ENCODE results near the gene CELA3A.
"Not testable (repeated sequence)": the region's sequence is repeated elsewhere in the genome, so short reads cannot be mapped to it uniquely, and the experiment has no call there.

Gene CELA3A

DNA sequence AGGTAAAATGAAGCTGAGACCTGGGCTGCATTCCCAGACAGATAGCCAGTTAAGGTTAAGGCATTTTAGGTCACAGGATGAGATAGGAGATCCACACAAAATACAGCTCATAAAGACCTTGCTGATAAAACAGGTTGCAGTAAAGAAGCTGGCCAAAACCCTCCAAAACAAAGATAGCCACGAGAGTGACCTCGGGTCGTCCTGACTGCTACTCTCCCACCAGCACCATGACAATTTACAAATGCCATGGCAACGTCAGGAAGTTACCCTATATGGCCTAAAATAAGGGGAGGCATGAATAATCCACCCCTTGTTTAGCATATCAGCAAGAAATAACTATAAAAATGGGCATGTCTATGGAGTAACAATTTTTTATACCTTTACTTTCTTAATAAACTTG is 30.9 kb upstream of the CELA3A start:
- not testable (repeated sequence) for H3F3A ChIP-seq (ENCODE audit: insufficient read depth, low read length); H3K4me3 ChIP-seq (ENCODE audit: low read depth, low read length, poor library complexity, severe bottlenecking); H3K36me3 ChIP-seq (ENCODE audit: insufficient read depth, low read length); H3K9me2 ChIP-seq (ENCODE audit: low read depth, low read length); H3K27ac ChIP-seq (ENCODE audit: low read depth, low read length, poor library complexity, severe bottlenecking); H3K9ac ChIP-seq (ENCODE audit: low read length); H3K27me3 ChIP-seq (ENCODE audit: insufficient read depth, low read length); H3K4me1 ChIP-seq (ENCODE audit: insufficient read depth, low read length, severe bottlenecking); H3K79me2 ChIP-seq (ENCODE audit: insufficient read depth, low read length); H4K20me1 ChIP-seq (ENCODE audit: insufficient read depth, low read length); H2AFZ ChIP-seq (ENCODE audit: low read length); H3K4me2 ChIP-seq (ENCODE audit: low read length); H3K9me3 ChIP-seq (ENCODE audit: low read length)

DNA sequence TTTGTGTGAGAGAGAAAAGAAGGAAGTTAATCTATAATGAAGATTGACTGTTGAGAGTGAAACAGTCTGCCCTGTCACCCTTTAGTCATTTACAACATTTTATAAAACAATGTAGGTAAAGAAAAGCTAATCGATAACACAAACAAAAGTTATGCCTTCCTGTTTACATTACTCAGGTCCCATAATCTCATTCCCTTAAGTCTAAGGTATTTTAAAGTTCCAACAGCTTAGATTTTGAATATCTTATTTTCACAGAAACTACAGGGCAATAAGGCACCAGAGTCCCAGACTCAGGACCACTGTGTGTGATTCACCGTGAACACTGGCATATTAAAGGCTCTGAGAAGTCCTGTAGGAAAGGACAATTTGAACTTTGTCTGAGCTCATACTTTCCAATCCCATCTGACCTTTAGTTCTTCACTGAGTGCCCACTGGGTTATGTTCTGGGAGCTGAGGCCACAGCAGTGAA is 28.4 kb upstream of the CELA3A start:
- H2AFZ ChIP-seq (ENCODE audit: low read length); H3K27ac ChIP-seq (ENCODE audit: low read depth, low read length, poor library complexity, severe bottlenecking); H3F3A ChIP-seq (ENCODE audit: insufficient read depth, low read length): not testable (repeated sequence)

DNA sequence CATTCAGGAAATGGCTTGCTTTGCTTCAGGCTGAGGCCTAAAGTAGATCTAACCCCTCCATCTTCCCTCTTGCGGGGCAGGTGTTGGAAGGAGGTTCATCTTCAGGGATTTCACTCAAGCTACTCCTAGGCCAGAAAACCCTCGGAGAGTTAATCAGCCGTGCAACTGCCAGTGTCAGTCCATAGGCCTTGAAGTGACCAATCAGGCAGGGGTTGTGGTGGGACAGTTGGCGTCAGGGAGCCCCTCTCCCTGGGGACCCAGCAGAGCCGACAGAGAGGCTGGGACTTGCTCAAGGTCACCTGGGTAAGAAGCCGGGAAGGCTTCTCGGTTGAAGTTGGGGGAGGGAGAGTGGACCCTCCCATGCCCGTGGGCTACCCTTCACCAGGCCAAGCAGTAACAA is 27.5 kb upstream of the CELA3A start:
- not testable (repeated sequence) for H4K20me1 ChIP-seq (ENCODE audit: insufficient read depth, low read length); H3K79me2 ChIP-seq (ENCODE audit: insufficient read depth, low read length); H3F3A ChIP-seq (ENCODE audit: insufficient read depth, low read length); H3K4me3 ChIP-seq (ENCODE audit: low read depth, low read length, poor library complexity, severe bottlenecking); H3K9me2 ChIP-seq (ENCODE audit: low read depth, low read length); H3K9ac ChIP-seq (ENCODE audit: low read length); H3K4me2 ChIP-seq (ENCODE audit: low read length); H3K9me3 ChIP-seq (ENCODE audit: low read length); H3K27me3 ChIP-seq (ENCODE audit: insufficient read depth, low read length); H3K4me1 ChIP-seq (ENCODE audit: insufficient read depth, low read length, severe bottlenecking); H2AFZ ChIP-seq (ENCODE audit: low read length); H3K36me3 ChIP-seq (ENCODE audit: insufficient read depth, low read length); H3K27ac ChIP-seq (ENCODE audit: low read depth, low read length, poor library complexity, severe bottlenecking)

More for the DNA sequence above, 28.4 kb upstream of the CELA3A start:
- not testable (repeated sequence) for H3K79me2 ChIP-seq (ENCODE audit: insufficient read depth, low read length); H4K20me1 ChIP-seq (ENCODE audit: insufficient read depth, low read length); H3K36me3 ChIP-seq (ENCODE audit: insufficient read depth, low read length); H3K9me2 ChIP-seq (ENCODE audit: low read depth, low read length); H3K4me1 ChIP-seq (ENCODE audit: insufficient read depth, low read length, severe bottlenecking); H3K27me3 ChIP-seq (ENCODE audit: insufficient read depth, low read length); H3K4me3 ChIP-seq (ENCODE audit: low read depth, low read length, poor library complexity, severe bottlenecking); H3K9ac ChIP-seq (ENCODE audit: low read length); H3K4me2 ChIP-seq (ENCODE audit: low read length); H3K9me3 ChIP-seq (ENCODE audit: low read length)

DNA sequence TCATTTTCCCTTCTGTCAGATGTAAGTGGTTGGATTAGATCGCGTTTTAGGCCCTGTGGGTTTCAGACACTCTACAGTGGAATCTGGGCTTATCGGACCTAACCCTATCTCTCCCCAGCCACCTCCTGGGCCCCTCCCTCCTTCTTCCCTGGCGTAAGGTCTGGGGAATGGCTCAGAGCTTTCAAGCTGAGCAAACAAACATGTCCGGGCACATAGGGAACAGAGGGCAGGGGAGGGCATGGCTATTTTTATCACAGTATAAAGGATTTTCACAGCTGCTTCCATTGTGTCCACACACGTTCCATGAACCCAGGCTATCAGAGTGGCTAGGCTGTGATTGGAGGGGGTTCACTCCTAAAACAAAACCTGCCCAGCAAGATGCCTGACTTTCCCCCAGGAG is 26.8 kb upstream of the CELA3A start:
- not testable (repeated sequence) for H3K79me2 ChIP-seq (ENCODE audit: insufficient read depth, low read length); H3F3A ChIP-seq (ENCODE audit: insufficient read depth, low read length); H3K27me3 ChIP-seq (ENCODE audit: insufficient read depth, low read length); H4K20me1 ChIP-seq (ENCODE audit: insufficient read depth, low read length); H3K27ac ChIP-seq (ENCODE audit: low read depth, low read length, poor library complexity, severe bottlenecking); H3K9me2 ChIP-seq (ENCODE audit: low read depth, low read length); H3K36me3 ChIP-seq (ENCODE audit: insufficient read depth, low read length); H3K4me3 ChIP-seq (ENCODE audit: low read depth, low read length, poor library complexity, severe bottlenecking); H3K4me1 ChIP-seq (ENCODE audit: insufficient read depth, low read length, severe bottlenecking); H3K9ac ChIP-seq (ENCODE audit: low read length); H3K4me2 ChIP-seq (ENCODE audit: low read length); H3K9me3 ChIP-seq (ENCODE audit: low read length); H2AFZ ChIP-seq (ENCODE audit: low read length)

DNA sequence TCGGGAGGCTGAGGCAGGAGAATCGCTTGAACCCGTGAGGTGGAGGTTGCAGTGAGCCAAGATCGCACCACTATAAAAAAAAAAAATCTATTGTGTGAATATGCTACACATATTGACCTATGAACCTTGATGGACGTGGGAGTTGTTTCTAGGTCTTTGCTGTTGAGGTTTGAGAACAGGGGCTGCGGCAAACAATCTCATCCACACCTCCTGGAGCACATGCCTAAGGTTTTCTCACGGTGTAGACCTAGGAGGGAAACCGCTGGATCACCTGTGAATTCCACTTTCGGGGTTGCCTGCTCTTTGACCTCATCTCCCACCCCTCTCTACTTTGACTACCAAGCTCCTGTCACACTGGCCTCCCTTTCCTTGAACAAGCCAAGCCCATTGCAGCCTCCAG is 26.2 kb upstream of the CELA3A start:
- not testable (repeated sequence) for H4K20me1 ChIP-seq (ENCODE audit: insufficient read depth, low read length); H3K79me2 ChIP-seq (ENCODE audit: insufficient read depth, low read length); H3K36me3 ChIP-seq (ENCODE audit: insufficient read depth, low read length); H3K27me3 ChIP-seq (ENCODE audit: insufficient read depth, low read length); H3K9ac ChIP-seq (ENCODE audit: low read length); H3K4me2 ChIP-seq (ENCODE audit: low read length); H3K9me3 ChIP-seq (ENCODE audit: low read length); H3K27ac ChIP-seq (ENCODE audit: low read depth, low read length, poor library complexity, severe bottlenecking); H3K9me2 ChIP-seq (ENCODE audit: low read depth, low read length); H2AFZ ChIP-seq (ENCODE audit: low read length); H3F3A ChIP-seq (ENCODE audit: insufficient read depth, low read length); H3K4me3 ChIP-seq (ENCODE audit: low read depth, low read length, poor library complexity, severe bottlenecking); H3K4me1 ChIP-seq (ENCODE audit: insufficient read depth, low read length, severe bottlenecking)

DNA sequence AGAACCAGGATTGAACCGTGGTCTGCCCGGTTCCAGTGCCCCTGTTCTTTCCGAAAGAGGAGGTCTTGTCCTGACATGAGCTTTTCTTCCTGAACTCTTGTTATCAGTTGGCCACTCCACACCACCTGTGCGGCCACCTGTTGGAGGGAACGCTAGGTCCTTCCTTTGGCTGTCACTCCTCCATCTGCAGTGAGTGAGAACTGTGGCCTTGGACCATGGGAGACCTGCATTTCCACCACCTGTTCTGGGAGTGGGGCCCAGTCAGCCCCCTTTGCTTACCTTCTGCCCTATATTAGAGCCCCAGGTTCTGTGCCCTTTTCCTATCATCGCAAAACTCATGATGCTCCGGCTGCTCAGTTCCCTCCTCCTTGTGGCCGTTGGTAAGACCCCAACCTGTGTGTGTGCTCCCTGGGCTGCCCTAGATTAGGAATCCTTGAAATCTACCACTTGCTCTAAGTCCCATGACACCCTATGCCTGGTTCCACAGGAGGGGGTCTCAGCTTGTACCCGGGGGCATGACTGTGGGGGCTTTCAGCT is 24.7 kb upstream of the CELA3A start, which contains the start of gene CELA3B:
Gene CELA3B (plus strand): TSS at position 320 of the 537 bp plus-strand sequence. CDS start 18 bp downstream, at position 338.
- not testable (repeated sequence) for H3K9me2 ChIP-seq (ENCODE audit: low read depth, low read length); H2AFZ ChIP-seq (ENCODE audit: low read length); H3K27me3 ChIP-seq (ENCODE audit: insufficient read depth, low read length); H3F3A ChIP-seq (ENCODE audit: insufficient read depth, low read length); H3K4me2 ChIP-seq (ENCODE audit: low read length); H4K20me1 ChIP-seq (ENCODE audit: insufficient read depth, low read length); H3K4me1 ChIP-seq (ENCODE audit: insufficient read depth, low read length, severe bottlenecking); H3K4me3 ChIP-seq (ENCODE audit: low read depth, low read length, poor library complexity, severe bottlenecking); H3K9ac ChIP-seq (ENCODE audit: low read length); H3K79me2 ChIP-seq (ENCODE audit: insufficient read depth, low read length); H3K27ac ChIP-seq (ENCODE audit: low read depth, low read length, poor library complexity, severe bottlenecking); H3K36me3 ChIP-seq (ENCODE audit: insufficient read depth, low read length); H3K9me3 ChIP-seq (ENCODE audit: low read length)

DNA sequence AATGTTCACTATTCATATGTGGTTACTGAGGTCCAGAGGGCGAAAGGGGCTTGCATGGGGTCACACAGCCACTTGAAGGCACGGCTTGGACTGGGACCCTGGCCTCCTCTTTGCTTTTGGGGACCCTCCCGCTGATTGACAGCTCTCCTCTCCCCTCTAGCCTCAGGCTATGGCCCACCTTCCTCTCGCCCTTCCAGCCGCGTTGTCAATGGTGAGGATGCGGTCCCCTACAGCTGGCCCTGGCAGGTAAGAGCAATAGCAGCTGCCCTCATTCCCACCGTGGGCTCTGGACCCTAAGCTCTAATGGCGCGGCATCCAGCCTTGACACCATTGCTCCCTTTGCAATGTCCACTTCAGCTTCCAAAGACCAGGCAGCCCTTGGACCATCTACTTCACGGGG is 23.2 kb upstream of the CELA3A start:
- not testable (repeated sequence) for H3K4me2 ChIP-seq (ENCODE audit: low read length); H3F3A ChIP-seq (ENCODE audit: insufficient read depth, low read length); H4K20me1 ChIP-seq (ENCODE audit: insufficient read depth, low read length); H3K9me2 ChIP-seq (ENCODE audit: low read depth, low read length); H3K9me3 ChIP-seq (ENCODE audit: low read length); H3K27ac ChIP-seq (ENCODE audit: low read depth, low read length, poor library complexity, severe bottlenecking); H3K9ac ChIP-seq (ENCODE audit: low read length); H3K4me3 ChIP-seq (ENCODE audit: low read depth, low read length, poor library complexity, severe bottlenecking); H3K36me3 ChIP-seq (ENCODE audit: insufficient read depth, low read length); H3K4me1 ChIP-seq (ENCODE audit: insufficient read depth, low read length, severe bottlenecking); H2AFZ ChIP-seq (ENCODE audit: low read length); H3K79me2 ChIP-seq (ENCODE audit: insufficient read depth, low read length); H3K27me3 ChIP-seq (ENCODE audit: insufficient read depth, low read length)

Data from OCI-LY1 (cell line).